HepG2 (cell line): ENCODE data around the gene ANKLE1. TPM values are rescaled to one million over a fixed set of nuclear protein-coding genes. Genes with fewer than 3 reads are reported as not detected.

Experiments
- ADNP ChIP-seq: sonication (generic); formaldehyde crosslinking; IDR thresholded peaks from 2 replicates; pipeline ENCODE4 v1.4.0; 2020; ENCODE audit warnings: missing genetic modification reagents
- ARNTL ChIP-seq: sonication (generic); formaldehyde crosslinking; IDR thresholded peaks from 2 replicates; pipeline ENCODE4 v1.4.0; 2020; ENCODE audit warnings: mild to moderate bottlenecking, missing genetic modification reagents
- BORCS8-MEF2B ChIP-seq: sonication (generic); formaldehyde crosslinking; IDR thresholded peaks from 2 replicates; pipeline ENCODE4 v1.8.0; 2022; ENCODE audit warnings: mild to moderate bottlenecking, missing genetic modification reagents
- MEIS1 ChIP-seq: sonication (generic); formaldehyde crosslinking; IDR thresholded peaks from 2 replicates; pipeline ENCODE4 v1.9.0; 2021; ENCODE audit warnings: mild to moderate bottlenecking, missing genetic modification reagents, moderate library complexity, borderline replicate concordance
- NCOR1 ChIP-seq: fragments of 200-600 bp; sonication (generic); IDR thresholded peaks from 2 replicates; pipeline ENCODE4 v1.7.0; 2017; ENCODE audit warnings: antibody characterized with exemption, low read length, borderline replicate concordance
- PAWR ChIP-seq: sonication (generic); formaldehyde crosslinking; IDR thresholded peaks from 2 replicates; pipeline ENCODE4 v1.4.0; 2020; ENCODE audit warnings: missing genetic modification reagents, mild to moderate bottlenecking, borderline replicate concordance
- PTBP1 ChIP-seq: fragments of 200-400 bp; formaldehyde crosslinking; IDR thresholded peaks from 2 replicates; pipeline ENCODE4 v1.6.1; 2018; ENCODE audit warnings: low read length, low read depth; ENCODE audit not compliant: poor library complexity, severe bottlenecking
- RAD21 ChIP-seq: fragments of 450-650 bp; formaldehyde crosslinking; IDR thresholded peaks from 2 replicates; pipeline ENCODE4 v1.5.0; 2020; ENCODE audit warnings: mild to moderate bottlenecking
- REL ChIP-seq: sonication (generic); formaldehyde crosslinking; conservative IDR thresholded peaks from 2 replicates; pipeline ENCODE4 v1.8.0; 2022; ENCODE audit warnings: mild to moderate bottlenecking, missing genetic modification reagents, moderate library complexity
- RERE ChIP-seq: IDR thresholded peaks from 2 replicates; pipeline ENCODE4 v1.6.1; 2016; ENCODE audit warnings: low read depth, missing genetic modification reagents, missing compliant biosample characterization
- SRSF1 ChIP-seq: fragments of 200-400 bp; formaldehyde crosslinking; optimal IDR thresholded peaks from 2 replicates; pipeline ENCODE3; 2017; ENCODE audit warnings: mild to moderate bottlenecking, low read depth, low read length, moderate library complexity
- U2AF2 ChIP-seq: fragments of 200-400 bp; formaldehyde crosslinking; IDR thresholded peaks from 2 replicates; pipeline ENCODE4 v1.6.1; 2017; ENCODE audit warnings: low read depth, mild to moderate bottlenecking, low read length
- YEATS4 ChIP-seq: sonication (generic); formaldehyde crosslinking; IDR thresholded peaks from 2 replicates; pipeline ENCODE4 v1.4.0; 2020; ENCODE audit warnings: missing genetic modification reagents, borderline replicate concordance
- ZFX ChIP-seq: sonication (generic); formaldehyde crosslinking; IDR thresholded peaks from 2 replicates; pipeline ENCODE4 v1.4.0; 2020; ENCODE audit warnings: mild to moderate bottlenecking, low read depth, missing genetic modification reagents, moderate library complexity
- ZNF205 ChIP-seq: IDR thresholded peaks from 2 replicates; pipeline ENCODE4 v1.6.1; 2018; ENCODE audit warnings: missing biosample characterization, missing genetic modification reagents
- ZNF33A ChIP-seq: sonication (generic); formaldehyde crosslinking; IDR thresholded peaks from 2 replicates; pipeline ENCODE4 v1.5.1; 2020; ENCODE audit warnings: missing genetic modification reagents, mild to moderate bottlenecking, moderate library complexity, borderline replicate concordance
- polyA plus RNA-seq, 8 experiments: library from polyadenylated mRNA; depleted of rRNA in 3 of 8; stranded (reverse) in 7 of 8; unstranded in 1 of 8; fragments of >200 nt; fragmentation: Illumina TruSeq in 4 of 8; extraction: Trizol in 4 of 8; gene quantifications; 2 replicates each; pipeline versions ENCODE4 v1.2.1 to v1.2.3, GENCODE V29; 2011 to 2016; ENCODE audit warnings: low read depth in 4 of 8, missing spikeins in 1 of 8, mixed read lengths in 1 of 8; ENCODE audit not compliant: insufficient read depth in 1 of 8
- total RNA-seq, 5 experiments: library from RNA; depleted of rRNA; stranded (reverse); fragments of >200 nt; fragmentation: Illumina TruSeq; extraction: Trizol; gene quantifications; 2 replicates each; pipeline ENCODE4 v1.2.3, GENCODE V29; 2016; ENCODE audit warnings: low read depth in 1 of 5
- TF ChIP-seq, protein P1 (sequence below): sonication (generic); formaldehyde crosslinking; IDR thresholded peaks from 2 replicates; pipeline ENCODE4 v1.5.0; 2020; ENCODE audit warnings: mild to moderate bottlenecking, missing genetic modification reagents, borderline replicate concordance
- TF ChIP-seq, protein P2 (sequence below): sonication (generic); formaldehyde crosslinking; IDR thresholded peaks from 2 replicates; pipeline ENCODE4 v1.4.0; 2020; ENCODE audit warnings: low read depth, mild to moderate bottlenecking, missing genetic modification reagents

The ANKLE1 gene
- total and polyA plus RNA-seq, 2 of the 13 experiments (the other 11 are each of a cell fraction or from before 2014, with no cell fraction given), result 0.69 to 1.5 TPM

DNA sequence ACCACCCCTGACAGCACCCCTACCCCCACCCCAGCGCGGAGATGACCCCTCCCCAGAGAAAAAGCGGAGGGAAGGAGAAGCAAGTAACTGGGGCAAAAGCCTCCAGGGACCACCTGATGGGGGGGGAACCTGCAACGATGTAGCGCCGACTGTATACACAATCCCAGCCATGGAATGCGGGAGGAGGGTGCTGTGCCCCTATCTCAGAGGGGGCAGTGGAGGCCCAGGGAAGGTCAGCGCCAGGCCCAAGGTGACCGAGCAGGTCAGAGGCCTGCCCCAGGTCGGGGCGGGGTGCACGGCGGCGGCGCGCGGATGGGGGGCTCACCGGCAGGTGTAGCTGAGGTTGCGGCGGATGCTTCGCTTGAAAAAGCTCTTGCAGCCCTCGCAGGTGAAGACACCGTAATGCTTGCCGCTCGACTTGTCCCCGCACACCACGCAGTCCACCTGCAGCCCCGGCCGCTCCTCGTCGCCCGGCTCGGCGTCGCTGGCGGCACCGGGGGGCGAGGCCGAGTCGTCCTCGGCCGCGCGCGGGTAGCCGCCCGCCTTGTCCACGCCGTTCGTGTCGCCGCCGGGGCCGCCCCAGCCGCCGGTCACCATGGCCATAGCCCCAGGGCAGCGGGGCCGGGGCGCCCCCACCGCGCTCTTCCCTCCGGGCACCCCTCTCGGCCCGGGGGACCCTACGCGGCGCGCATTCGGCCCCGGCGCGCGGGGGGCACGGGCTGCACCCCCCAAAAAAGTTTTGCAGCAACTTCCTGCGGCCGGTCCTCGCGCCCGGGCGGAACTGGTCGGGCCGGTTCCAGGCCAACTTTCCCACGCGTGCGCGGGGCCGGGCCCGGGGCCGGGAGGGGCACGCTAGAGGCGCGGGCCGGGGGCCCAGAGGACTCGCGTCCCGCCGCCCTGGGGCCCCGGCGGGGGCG, 36.8 kb upstream of the ANKLE1 start (continued):
- TF ChIP-seq ZNF205 (CRISPR knock-in tag) (0 out of 2 replicates have a peak, but pooled peaks have one; percentile 7), BORCS8-MEF2B (CRISPR knock-in tag) (peak; percentile 46; the same call in 1 of the 2 replicates), PTBP1 (no peak), RAD21 (peak; percentile 19; the same call in 1 of the 2 replicates), ZNF33A (no peak), RERE (CRISPR knock-in tag) (no peak), ZFX (peak; percentile 62), YEATS4 (CRISPR knock-in tag) (no peak), NCOR1 (0 out of 2 replicates have a peak, but pooled peaks have one; percentile 60), SRSF1 (peak; percentile 49), PAWR (peak; percentile 27; the same call in 1 of the 2 replicates), U2AF2 (no peak), ADNP (peak; percentile 86; the same call in 1 of the 2 replicates), ARNTL (no peak), REL (CRISPR knock-in tag) (0 out of 2 replicates have a peak, but pooled peaks have one; percentile 49), MEIS1 (CRISPR knock-in tag) (no peak)
- TF ChIP-seq, protein P1, sequence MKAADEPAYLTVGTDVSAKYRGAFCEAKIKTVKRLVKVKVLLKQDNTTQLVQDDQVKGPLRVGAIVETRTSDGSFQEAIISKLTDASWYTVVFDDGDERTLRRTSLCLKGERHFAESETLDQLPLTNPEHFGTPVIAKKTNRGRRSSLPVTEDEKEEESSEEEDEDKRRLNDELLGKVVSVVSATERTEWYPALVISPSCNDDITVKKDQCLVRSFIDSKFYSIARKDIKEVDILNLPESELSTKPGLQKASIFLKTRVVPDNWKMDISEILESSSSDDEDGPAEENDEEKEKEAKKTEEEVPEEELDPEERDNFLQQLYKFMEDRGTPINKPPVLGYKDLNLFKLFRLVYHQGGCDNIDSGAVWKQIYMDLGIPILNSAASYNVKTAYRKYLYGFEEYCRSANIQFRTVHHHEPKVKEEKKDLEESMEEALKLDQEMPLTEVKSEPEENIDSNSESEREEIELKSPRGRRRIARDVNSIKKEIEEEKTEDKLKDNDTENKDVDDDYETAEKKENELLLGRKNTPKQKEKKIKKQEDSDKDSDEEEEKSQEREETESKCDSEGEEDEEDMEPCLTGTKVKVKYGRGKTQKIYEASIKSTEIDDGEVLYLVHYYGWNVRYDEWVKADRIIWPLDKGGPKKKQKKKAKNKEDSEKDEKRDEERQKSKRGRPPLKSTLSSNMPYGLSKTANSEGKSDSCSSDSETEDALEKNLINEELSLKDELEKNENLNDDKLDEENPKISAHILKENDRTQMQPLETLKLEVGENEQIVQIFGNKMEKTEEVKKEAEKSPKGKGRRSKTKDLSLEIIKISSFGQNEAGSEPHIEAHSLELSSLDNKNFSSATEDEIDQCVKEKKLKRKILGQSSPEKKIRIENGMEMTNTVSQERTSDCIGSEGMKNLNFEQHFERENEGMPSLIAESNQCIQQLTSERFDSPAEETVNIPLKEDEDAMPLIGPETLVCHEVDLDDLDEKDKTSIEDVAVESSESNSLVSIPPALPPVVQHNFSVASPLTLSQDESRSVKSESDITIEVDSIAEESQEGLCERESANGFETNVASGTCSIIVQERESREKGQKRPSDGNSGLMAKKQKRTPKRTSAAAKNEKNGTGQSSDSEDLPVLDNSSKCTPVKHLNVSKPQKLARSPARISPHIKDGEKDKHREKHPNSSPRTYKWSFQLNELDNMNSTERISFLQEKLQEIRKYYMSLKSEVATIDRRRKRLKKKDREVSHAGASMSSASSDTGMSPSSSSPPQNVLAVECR (CRISPR knock-in tag), result peak; percentile 31
- TF ChIP-seq, protein P2, sequence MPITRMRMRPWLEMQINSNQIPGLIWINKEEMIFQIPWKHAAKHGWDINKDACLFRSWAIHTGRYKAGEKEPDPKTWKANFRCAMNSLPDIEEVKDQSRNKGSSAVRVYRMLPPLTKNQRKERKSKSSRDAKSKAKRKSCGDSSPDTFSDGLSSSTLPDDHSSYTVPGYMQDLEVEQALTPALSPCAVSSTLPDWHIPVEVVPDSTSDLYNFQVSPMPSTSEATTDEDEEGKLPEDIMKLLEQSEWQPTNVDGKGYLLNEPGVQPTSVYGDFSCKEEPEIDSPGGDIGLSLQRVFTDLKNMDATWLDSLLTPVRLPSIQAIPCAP (CRISPR knock-in tag), result no peak
